GM13976 (cell line): Measurements from ENCODE around the gene GALNT9.
"Not testable (repeated sequence)": the region's sequence is repeated elsewhere in the genome, so short reads cannot be mapped to it uniquely, and the experiment has no call there.

Experiments
- DNase-seq: peaks from one replicate; pipeline ENCODE4 v3.0.0; 2012; ENCODE audit warnings: low spot score
- in situ Hi-C: fragments of 300-500 bp; cut with MboI; formaldehyde crosslinking; loops from one replicate; pipeline ENCODE4 v1.12.0; 2022; ENCODE audit warnings: low sequenced_read_pairs, mixed read lengths, inconsistent platforms; ENCODE audit not compliant: unreplicated experiment
- TF ChIP-seq, protein P1 (sequence below): IDR thresholded peaks from 2 replicates; pipeline ENCODE4 v1.5.1; 2012; ENCODE audit warnings: borderline replicate concordance, mild to moderate bottlenecking; ENCODE audit not compliant: insufficient read depth; ENCODE audit errors: extremely low read depth, missing control alignments, control extremely low read depth

The GALNT9 gene

DNA sequence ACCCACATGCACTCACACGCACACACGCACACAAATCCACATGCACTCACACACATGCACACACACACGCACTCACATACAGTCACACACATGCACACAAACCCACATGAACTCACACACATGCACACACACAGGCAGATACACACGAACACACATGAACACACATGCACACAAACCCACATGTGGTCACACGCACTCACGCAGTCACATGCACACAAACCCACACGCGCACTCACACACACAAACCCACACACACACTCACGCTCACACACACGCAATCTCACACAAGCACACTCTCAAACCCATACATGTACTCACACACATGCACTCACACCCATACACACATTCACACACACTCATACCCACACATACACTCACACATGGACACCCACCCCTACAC, 61.5 kb downstream of the GALNT9 start:
- TF ChIP-seq, protein P1, sequence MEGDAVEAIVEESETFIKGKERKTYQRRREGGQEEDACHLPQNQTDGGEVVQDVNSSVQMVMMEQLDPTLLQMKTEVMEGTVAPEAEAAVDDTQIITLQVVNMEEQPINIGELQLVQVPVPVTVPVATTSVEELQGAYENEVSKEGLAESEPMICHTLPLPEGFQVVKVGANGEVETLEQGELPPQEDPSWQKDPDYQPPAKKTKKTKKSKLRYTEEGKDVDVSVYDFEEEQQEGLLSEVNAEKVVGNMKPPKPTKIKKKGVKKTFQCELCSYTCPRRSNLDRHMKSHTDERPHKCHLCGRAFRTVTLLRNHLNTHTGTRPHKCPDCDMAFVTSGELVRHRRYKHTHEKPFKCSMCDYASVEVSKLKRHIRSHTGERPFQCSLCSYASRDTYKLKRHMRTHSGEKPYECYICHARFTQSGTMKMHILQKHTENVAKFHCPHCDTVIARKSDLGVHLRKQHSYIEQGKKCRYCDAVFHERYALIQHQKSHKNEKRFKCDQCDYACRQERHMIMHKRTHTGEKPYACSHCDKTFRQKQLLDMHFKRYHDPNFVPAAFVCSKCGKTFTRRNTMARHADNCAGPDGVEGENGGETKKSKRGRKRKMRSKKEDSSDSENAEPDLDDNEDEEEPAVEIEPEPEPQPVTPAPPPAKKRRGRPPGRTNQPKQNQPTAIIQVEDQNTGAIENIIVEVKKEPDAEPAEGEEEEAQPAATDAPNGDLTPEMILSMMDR: no peak
- in situ Hi-C loops: no loop called here
- no peak for DNase-seq

DNA sequence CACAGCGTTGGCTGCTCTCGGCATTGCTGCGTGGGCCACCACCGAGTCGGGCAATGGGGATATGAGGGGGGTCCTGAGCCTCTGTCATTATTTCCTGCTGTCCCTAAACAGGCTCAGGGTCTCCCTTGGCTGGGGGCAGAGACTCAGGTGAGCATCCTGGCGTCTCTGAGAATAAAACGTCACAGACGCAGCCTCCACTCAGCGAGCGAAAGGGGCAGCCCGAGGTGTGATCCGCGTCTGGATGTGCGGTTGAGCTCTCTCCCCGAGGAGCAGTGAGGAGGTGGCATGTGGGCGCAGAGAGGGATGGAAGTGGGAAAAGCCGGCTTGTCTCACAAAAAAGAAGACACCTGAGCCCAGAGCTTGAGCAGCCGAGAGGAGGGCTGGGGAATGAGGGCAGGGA, 62.6 kb downstream of the GALNT9 start:
- no peak for DNase-seq
- in situ Hi-C loops: no loop called here
- TF ChIP-seq, protein P1: no peak

DNA sequence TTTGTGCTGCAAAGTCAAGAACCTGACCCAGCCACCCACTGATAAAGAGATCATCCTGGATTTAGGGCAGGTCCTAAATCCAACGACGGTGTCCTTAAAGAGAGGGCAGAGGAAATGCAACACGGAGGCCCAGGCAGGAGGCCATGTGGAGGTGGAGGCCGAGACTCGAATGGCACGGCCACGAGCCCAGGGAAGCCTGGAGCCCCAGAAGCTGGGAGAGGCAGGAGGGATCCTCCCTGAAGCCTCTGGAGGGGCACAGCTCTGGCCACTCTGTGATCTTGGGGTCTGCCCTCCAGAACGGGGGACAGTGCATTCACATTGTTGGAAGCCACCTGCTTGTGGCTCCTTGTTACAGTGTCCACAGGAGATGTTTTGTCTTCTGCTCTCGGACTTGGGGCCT, 63.0 kb downstream of the GALNT9 start:
- TF ChIP-seq, protein P1: no peak
- in situ Hi-C loops: no loop called here
- DNase-seq: no peak

DNA sequence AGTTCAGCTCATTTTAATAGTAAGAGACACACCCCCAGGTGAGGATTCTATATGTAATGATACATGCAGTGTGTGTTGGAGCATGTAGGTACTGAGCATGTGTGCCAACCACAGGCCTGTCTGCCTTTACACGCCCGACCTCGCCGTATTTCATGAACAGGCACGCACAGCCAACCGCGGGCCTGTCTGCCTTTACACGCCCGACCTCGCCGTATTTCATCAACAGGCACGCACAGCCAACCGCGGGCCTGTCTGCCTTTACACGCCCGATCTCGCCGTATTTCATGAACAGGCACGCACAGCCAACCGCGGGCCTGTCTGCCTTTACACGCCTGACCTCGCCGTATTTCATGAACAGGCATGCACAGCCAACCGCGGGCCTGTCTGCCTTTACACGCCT, 63.6 kb downstream of the GALNT9 start:
- in situ Hi-C loops, DNase-seq: not testable (repeated sequence)

DNA sequence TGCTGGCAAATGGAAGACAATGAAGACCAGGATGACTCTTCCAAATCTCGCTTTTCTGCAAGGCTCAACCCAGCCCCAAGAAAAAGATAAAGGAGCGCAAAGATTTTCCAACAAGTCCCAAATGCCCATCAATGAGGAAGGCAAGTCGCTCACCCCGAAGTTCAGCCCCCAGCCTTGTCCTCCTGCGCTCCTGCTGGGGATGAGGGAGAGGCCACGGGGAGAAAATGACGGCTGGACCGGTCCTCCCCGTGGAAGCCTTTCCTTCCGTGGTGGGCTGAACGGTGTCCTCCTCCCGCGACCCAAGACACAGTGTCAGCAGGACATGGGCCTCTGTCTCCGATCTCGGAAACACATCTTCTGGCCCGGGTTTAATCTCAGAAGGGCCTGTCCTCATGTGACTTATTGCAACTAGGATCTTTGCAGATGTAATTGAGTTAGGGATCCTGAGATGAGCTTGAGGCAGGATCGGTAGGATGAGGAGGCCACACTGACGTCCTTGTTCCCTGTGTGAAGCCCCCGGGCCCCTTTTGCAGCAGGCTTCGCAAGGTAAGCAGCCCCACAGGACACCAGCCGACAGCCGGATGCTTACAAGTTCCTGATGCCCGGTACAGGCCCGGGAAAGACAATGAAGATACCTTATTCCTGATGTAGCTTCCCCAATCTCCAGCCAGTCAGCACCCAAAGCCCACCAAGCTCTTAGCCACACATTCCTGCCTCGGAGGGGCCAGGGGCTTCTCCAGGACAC, 64.2 kb downstream of the GALNT9 start:
- TF ChIP-seq, protein P1: no peak
- in situ Hi-C loops: no loop called here

DNA sequence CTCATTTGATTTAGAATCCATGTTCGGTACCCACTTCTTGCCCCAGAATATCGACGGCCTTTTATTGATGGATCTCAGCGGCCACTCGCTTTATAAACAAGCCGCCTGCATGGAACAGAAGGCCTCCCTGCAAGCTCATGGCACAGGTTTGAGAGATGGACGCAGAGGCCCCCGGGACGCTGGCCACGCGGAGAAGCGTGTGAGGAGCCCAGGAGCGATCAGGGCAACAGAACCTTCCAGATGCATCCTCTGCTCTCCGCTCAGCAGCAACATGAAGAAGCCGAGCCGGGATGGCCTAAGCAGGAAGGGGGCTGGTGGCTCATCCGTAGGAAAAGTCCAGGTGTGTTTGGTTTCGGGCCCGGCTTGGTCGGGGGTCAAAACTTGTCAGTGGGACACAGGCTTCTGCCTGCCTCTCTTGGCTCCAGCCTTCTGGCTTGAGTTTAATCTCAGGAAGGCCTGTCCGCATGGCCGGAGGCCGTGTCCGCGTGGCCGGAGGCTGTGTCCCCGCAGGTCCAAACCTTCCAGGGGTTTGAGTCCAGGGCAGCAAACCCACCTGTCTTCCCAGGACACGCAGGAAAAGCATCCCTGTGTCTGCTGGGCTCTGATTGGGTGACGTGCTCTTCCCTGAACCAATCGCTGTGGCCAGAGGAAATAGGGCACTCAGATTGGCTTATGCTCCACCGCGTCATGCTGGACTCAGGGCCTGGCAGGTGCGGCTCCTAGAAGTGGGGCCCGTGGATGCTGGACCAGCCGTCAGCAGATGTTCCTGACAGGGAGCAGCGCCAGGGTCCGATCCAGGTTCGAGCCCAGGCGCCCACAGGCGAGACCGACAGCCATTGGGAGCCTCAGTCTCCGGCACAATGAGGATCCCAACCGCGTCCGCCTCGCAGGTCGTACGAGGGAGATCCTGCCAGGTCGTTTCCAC, 65.0 kb downstream of the GALNT9 start:
- in situ Hi-C loops: no loop called here
- no peak for DNase-seq
- TF ChIP-seq, protein P1: no peak

More for the DNA sequence above, 64.2 kb downstream of the GALNT9 start:
- no peak for DNase-seq
